HG03575 (cell line): ENCODE data around the gene CGN.

Experiments
- ATAC-seq: cut with Tn5 transposase; IDR thresholded peaks from one replicate; pipeline ENCODE4 v1.9.1; 2021; ENCODE audit not compliant: unreplicated experiment, insufficient number of reproducible peaks, low FRiP score; ENCODE audit errors: extremely low read depth

The CGN gene

DNA sequence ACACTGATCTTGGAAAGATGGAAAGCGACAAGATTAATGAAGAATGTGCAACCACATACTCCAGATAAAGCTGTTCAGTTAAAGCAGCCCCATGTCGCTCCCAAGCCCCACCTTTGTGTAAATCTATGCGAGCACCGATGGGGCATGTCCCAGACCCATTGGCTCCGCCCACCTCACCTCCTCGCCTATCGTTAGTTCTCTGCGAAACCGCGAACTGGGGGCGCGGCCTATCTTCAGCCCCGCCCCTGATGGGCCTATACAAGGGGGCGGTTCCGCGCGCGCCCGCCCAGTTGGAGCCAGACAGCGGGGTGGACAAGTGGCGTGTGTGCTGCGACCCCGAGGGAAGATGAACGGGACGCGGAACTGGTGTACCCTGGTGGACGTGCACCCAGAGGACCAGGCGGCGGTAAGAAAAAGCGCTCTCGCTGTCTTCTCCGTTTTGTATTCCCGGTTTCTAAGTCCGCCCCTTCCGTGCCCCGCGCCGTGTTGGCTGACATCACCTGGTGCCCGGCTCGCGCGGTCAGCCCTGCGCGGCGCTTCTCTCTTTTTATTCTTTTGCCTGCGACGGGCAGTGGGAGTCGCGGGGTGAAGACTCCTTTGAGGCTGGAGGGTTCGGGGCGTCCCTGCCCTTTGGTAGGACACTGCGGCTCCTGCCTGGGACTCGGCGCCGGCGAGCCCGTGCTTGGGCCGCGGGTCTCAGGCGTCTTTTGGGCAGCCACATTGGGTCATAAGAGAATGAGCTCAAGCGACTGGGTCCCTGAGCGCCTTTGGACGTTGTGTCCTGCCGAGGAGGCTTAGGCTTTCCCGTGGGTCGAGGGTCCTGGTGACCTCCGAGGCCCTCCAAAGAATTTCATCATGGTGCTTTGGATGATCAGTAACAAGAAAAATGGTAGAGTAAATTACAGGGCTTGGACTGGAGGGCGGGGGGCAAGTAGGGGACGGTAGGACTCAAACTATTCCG, 29.1 kb downstream of the CGN start, which contains the start of gene TUFT1:
Gene TUFT1 (plus strand): TSS at position 289 of the 961 bp plus-strand sequence. CDS start 58 bp downstream, at position 347.
- no peak for ATAC-seq

DNA sequence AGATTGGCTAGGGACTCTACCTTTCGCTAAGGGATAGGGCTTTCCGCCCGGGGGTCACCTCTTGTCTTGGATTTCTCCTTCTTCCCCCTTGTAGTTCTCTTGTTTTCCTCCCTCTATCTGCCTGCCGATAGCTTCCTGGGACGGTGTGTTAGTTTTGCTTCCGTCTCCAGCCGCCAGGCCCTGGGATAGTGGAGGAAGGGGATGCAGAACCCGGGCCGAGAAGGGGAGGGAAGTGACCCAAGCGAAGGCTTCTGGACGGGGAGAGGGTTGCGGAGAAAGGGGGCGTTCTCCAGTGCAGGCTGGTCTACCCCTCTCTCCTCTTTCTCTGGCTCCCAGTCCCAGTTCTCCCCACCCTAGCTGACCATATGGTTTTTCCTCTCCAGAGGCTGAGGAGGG, 29.8 kb downstream of the CGN start:
- no peak for ATAC-seq

- no peak for ATAC-seq
Observed at GRCh38 chr1:151541752-151542151, 30.6 kb downstream of the CGN start.

DNA sequence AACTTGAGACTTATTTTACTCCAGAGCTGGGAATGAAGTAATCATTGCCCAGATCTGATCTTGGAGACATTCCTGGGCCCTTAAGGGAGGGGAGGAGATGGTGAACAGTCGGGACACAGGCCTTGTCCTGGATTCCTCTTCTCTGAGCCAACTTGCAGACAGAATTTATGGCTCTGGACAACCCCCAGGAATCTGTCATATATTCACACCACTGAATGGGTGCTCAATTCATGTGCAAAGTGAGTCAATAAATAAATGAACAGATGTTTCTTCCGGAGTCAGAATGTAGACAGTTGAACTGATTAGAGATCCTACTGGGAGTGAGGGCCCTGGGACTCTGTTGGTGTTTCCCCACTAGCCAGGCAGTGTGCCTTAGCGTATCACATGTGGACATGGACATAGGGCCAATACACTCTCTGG, 31.5 kb downstream of the CGN start:
- no peak for ATAC-seq

DNA sequence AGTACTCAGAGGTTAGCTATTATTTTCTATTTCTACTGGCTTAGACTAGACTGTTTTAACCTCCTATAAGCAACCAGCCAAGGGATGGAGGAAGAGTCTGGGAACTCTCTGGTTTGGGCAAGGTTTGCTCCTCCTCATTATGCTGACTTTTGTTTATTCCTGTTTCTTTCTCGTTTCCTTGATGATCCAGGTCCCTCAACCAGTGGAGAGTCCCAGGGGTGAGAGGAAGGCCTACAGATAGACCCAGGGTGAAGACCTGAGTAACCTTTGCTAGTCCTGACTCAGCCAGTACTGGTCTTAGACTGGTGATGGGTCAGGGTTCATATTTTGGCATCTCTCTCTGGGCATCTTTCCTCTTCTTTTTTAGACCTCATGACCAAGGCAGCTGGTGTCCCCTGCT, 34.4 kb downstream of the CGN start:
- ATAC-seq = no peak

DNA sequence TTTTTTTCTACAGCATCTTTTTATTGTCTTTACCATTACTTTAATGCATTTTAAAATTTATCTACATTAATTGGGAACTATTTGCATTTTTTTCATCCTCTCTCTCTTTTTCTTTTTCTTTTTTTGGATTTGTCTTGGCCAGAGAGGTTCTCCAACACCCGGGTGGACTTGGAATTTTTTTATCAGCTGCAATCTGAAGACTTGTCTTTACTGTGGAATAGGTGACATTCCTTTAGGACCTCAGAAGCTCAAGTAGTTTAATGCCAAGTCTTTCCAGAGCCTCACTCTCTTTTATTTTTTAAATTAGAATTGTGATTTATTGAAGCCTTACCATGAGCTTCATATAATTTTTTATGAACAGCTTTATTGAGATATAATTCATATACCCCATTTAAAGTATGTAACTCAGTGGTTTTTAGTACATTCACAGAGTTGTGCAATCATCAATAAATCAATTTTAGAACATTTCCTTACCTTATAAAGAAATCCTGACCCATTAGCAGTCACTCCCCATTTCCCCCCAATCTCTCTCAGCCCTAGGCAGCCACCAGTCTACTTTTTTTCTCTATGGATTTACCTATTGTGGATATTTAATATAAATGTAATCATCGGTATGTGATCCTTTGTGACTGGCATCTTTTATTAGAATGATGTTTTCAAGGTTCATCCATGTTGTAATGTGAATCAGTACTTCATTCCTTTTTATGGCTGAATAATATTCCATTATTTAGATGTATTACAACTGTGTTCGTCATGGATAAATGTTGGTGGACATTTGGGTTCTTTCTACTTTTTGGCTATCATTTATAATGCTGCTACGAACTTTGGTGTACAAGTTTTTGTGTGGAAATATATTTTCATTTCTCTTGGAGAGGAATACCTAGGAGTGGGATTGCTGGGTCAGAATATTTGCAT, 35.1 kb downstream of the CGN start:
- ATAC-seq = no peak

DNA sequence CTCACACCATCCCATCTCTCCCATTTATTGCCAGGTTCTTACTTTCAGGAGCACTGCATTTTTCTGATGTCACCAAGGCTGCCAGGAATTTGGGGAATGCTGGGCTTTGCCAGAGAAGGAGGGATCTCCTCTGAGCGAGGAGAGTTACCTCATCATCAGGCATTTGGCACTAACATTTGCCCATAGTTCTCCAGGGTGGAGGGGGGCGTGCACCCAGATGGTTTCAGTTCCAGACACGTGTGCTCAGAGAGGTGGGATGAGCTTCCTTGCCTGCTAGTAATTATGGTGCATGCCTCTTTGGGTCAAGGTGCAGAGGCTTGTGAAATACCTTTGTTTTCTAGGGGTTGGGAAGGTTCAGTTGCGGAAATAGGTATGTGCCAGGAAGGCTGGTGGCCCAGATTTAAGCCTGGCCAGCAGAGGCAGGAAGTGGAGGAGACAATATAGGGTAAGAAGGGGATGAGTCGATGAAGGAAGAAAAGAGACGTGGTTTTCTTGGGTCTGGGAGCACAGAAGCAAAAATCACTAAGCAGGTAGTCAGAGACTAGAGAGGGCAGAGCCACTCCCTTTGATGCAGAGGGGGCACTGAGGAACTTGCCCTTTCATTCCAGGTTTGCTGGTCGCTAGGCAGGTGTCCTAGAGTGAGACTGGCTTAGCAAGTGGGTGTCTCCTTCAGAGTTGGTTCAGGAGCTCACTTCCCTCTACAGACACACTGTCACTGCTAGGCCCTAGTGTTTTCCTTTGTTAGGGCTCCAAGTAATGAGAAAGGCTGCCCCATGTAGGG, 36.1 kb downstream of the CGN start:
- ATAC-seq = no peak

DNA sequence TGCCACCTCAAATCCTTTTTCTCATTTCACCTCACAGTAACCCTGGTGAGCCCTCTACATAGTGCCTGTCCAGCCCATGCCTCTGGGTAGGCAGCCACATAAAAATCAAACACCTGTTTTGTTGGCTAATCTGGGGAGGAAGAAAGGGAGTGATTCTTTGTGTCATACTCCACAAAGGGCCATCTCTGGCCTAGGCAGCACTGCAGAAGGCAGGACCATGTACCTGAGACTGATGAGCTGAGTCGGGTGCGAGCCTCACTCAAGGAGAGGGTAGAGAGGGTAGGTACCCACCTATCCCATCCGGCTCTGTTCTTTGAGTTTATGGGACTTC, 36.7 kb downstream of the CGN start:
- no peak for ATAC-seq

GRCh38 chr1:151549199-151549598, 38.0 kb downstream of the CGN start:
- no peak for ATAC-seq

DNA sequence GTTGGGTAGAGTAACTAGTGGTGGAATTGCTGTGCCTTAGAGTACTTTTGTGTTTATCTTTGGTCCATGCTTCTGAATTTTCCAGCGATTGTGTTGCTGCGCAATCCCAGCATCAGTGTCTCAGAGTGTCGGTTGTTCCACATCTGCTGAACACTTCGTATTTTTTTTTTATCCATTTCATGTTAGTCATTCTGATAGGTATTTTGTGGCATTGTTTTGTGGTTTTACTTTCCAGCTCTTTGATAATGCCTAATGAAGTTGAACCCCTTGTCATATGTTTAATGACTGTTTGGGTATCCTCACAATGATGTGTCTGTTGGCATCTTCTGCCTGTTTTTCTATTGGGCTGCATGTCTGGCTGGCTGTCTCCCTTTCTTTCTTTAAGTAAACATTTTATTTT, 42.5 kb downstream of the CGN start:
- no peak for ATAC-seq

DNA sequence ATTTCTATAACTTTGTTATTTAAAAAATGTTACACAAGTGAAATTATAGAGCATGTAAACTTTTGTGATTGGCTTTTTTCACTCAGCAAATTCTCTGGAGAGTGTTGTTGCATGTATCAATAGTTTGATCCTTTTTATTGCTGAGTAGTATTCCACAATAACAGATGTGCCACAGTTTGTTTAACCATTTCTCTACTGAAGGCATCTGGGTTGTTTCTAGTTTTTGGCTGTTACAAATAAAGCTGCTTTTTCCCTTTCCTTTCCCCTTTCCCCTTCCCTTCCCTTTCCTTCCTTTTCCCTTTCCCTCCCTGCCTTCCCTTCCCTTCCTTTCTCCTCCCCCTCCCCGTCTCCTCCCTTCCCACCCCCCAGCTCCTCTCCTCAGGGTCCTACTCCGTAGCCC, 44.9 kb downstream of the CGN start:
- no peak for ATAC-seq

- no peak for ATAC-seq
Observed at GRCh38 chr1:151562661-151563060, 51.5 kb downstream of the CGN start.

DNA sequence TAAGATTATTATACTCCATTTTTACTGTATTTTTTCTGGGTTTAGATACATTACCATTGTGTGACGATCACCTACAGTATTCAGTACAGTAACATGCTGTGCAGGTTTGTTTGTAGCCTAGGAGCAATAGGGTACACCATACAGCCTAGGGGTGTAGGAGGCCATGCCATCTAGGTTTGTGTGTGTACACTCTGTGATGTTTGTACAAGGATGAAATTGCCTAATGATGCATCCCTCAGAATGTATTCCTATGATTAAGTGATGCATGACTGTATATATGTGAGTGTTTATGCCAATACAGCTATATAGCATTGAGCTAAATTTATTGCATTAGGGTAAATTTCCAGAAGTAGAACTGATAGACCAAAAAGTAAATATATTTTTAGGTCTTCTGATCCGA, 52.2 kb downstream of the CGN start:
- ATAC-seq = no peak

GRCh38 chr1:151565502-151566189, 54.5 kb downstream of the CGN start:
- ATAC-seq = no peak

- ATAC-seq = no peak
Observed at GRCh38 chr1:151568626-151569088, 57.5 kb downstream of the CGN start.

DNA sequence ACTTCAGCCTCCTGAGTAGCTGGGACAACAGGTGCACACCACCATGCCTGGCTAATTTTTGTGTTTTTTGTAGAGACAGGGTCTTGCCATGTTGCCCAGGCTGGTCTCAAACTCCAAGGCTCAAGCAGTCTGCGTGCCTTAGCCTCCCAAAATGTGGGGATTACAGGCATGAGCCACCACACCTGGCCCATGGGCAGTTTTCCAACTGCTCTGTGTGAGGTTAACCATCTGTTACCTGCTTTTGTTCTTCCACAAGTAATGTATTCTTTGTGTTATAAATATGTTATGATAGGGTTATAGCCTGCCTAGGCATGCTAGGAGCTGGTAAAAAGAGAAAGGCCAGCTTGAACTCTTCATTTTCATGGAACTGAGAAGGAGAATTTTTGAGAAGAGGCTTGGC, 59.6 kb downstream of the CGN start:
- no peak for ATAC-seq

DNA sequence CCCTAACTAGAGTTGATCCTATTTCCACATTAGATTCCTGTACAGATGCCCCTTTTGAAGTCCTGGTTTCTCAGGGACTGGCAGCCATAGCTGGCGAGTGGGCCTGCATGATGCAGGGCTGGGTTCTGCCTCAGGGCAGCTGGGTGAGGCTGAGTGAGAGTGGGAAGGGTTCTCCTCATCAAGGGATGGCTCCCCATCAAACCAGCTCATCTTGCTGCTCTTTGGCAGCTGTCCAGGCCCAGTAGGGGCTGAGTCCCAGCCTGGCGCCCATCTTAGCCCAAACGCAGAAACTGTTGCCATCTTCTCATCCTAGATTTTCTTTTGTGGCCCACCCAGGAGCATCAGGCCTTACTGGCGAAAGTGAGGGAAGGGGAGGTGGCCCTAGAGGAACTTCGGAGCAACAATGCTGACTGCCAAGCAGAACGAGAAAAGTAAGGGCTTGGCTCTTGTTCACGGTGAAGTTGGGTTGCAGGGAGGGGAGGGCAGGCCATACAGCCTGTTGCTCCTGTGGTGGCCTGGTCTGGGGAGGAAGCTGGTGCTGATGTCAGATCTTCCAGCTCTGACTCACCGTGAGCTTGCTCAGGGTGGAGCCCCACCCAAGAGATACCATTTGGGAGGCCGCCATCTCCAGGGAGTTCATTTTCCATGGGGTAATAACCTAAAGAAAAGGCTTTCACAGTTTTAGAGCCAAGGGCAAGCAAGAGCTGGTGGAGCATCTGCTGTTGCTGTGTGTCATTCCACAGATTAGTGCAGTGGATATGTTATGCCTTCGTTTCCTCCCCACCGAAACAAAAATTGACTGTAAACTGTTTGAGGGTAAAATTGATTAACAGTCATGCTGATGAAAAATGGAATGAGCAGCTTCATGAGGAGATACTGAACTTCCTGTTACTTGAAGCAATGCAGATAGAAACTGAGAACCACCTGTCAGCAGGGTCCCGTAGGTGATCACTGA, 63.7 kb downstream of the CGN start:
- ATAC-seq = no peak
